GM19395 (cell line): ENCODE results near the gene DMBT1.

Source experiments
- ATAC-seq: cut with Tn5 transposase; IDR thresholded peaks from one replicate; pipeline ENCODE4 v1.9.1; 2021; ENCODE audit warnings: mild to moderate bottlenecking, moderate library complexity; ENCODE audit not compliant: unreplicated experiment

Gene DMBT1

GRCh38 chr10:122560279-122560804 is at the start of gene DMBT1:
DMBT1 (plus strand) TSS chr10:122560754; CDS start chr10:122560771, 17 bp downstream.
- no peak for ATAC-seq

- ATAC-seq = no peak
These were observed 47.5 kb upstream of the DMBT1 start for GRCh38 chr10:122513053-122513452.

- no peak for ATAC-seq
These were observed 46.3 kb upstream of the DMBT1 start for GRCh38 chr10:122514045-122514840.

- ATAC-seq = no peak
These were observed 45.5 kb upstream of the DMBT1 start for GRCh38 chr10:122515022-122515424.

GRCh38 chr10:122515588-122516231 is 44.8 kb upstream of the DMBT1 start:
- no peak for ATAC-seq

- ATAC-seq = no peak
These were observed 43.8 kb upstream of the DMBT1 start for GRCh38 chr10:122516734-122517133.

- ATAC-seq = no peak
These were observed 41.4 kb upstream of the DMBT1 start for GRCh38 chr10:122519144-122519543.

GRCh38 chr10:122519873-122520272 is 40.7 kb upstream of the DMBT1 start:
- ATAC-seq = no peak

- ATAC-seq = no peak
These were observed 39.5 kb upstream of the DMBT1 start for GRCh38 chr10:122521011-122521410.

- ATAC-seq = no peak
These were observed 35.7 kb upstream of the DMBT1 start for GRCh38 chr10:122524811-122525210.

- ATAC-seq = no peak
These were observed 34.8 kb upstream of the DMBT1 start for GRCh38 chr10:122525788-122526187.

GRCh38 chr10:122526892-122527291 is 33.7 kb upstream of the DMBT1 start:
- no peak for ATAC-seq

GRCh38 chr10:122530177-122530576 is 30.4 kb upstream of the DMBT1 start:
- no peak for ATAC-seq

GRCh38 chr10:122531261-122531660 is 29.3 kb upstream of the DMBT1 start:
- ATAC-seq = no peak

GRCh38 chr10:122531939-122532338 is 28.6 kb upstream of the DMBT1 start:
- no peak for ATAC-seq

- no peak for ATAC-seq
These were observed 27.8 kb upstream of the DMBT1 start for GRCh38 chr10:122532601-122533296.

- ATAC-seq = no peak
These were observed 23.0 kb upstream of the DMBT1 start for GRCh38 chr10:122537545-122537944.

GRCh38 chr10:122541541-122542002 is 19.0 kb upstream of the DMBT1 start:
- ATAC-seq = no peak

GRCh38 chr10:122543676-122544445 is 16.7 kb upstream of the DMBT1 start:
- no peak for ATAC-seq

GRCh38 chr10:122544493-122544892 is 16.1 kb upstream of the DMBT1 start:
- no peak for ATAC-seq

GRCh38 chr10:122546242-122546641 is 14.3 kb upstream of the DMBT1 start:
- no peak for ATAC-seq
